Parathyroid adenoma (tissue), 2 donors: ENCODE data around the gene ERMARD.

ENCODE experiments used
- H2AFZ ChIP-seq: fragments of 300-600 bp; sonication (generic); one replicate; pipeline ENCODE4 v1.7.0; 2017; ENCODE audit warnings: antibody characterized with exemption, mild to moderate bottlenecking
- H3K27ac ChIP-seq: fragments of 300-600 bp; sonication (generic); one replicate; pipeline ENCODE4 v1.7.0; 2017
- H3K27me3 ChIP-seq: fragments of 300-600 bp; sonication (generic); one replicate; pipeline ENCODE4 v1.7.0; 2017; ENCODE audit warnings: low read length; ENCODE audit not compliant: control insufficient read depth, insufficient read depth
- H3K36me3 ChIP-seq: fragments of 300-600 bp; sonication (generic); one replicate; pipeline ENCODE4 v1.7.0; 2017; ENCODE audit warnings: low read length; ENCODE audit not compliant: control insufficient read depth, insufficient read depth
- H3K4me1 ChIP-seq: fragments of 300-600 bp; sonication (generic); one replicate; pipeline ENCODE4 v1.7.0; 2017; ENCODE audit warnings: control low read depth
- H3K4me2 ChIP-seq: fragments of 300-600 bp; sonication (generic); one replicate; pipeline ENCODE4 v1.7.0; 2017; ENCODE audit warnings: low read length
- H3K4me3 ChIP-seq: fragments of 300-600 bp; sonication (generic); one replicate; pipeline ENCODE4 v1.7.0; 2017; ENCODE audit warnings: low read depth, low read length
- H3K79me2 ChIP-seq: fragments of 300-600 bp; sonication (generic); one replicate; pipeline ENCODE4 v1.7.0; 2017; ENCODE audit warnings: control low read depth
- H3K9ac ChIP-seq: fragments of 300-600 bp; sonication (generic); one replicate; pipeline ENCODE4 v1.7.0; 2017; ENCODE audit warnings: mild to moderate bottlenecking
- H3K9me3 ChIP-seq: fragments of 300-600 bp; sonication (generic); one replicate; pipeline ENCODE4 v1.7.0; 2017; ENCODE audit warnings: low read length; ENCODE audit not compliant: control insufficient read depth
- CTCF ChIP-seq: fragments of 300-600 bp; sonication (generic); IDR thresholded peaks from one replicate; pipeline ENCODE4 v1.7.0; 2017; ENCODE audit warnings: antibody characterized with exemption, mild to moderate bottlenecking
- donor health status: primary hyperparathyroidism.

Gene ERMARD

GRCh38 chr6:169779896-169780295 is 28.5 kb downstream of the ERMARD start:
- H3K4me2 ChIP-seq = no peak overlapping the region
- H3K27me3 ChIP-seq = no peaks in the 10 kb centered on the region
- H3K4me1 ChIP-seq = no peaks in the 10 kb centered on the region
- TF ChIP-seq CTCF = no peak
- H3K36me3 ChIP-seq = no peaks in the 10 kb centered on the region
- H3K27ac ChIP-seq = no peak overlapping the region
- H3K4me3 ChIP-seq = no peak overlapping the region
- H3K79me2 ChIP-seq = no peaks in the 10 kb centered on the region
- no peaks in the 10 kb centered on the region for H3K9me3 ChIP-seq
- no peak overlapping the region for H3K9ac ChIP-seq
- no peak overlapping the region for H2AFZ ChIP-seq

DNA sequence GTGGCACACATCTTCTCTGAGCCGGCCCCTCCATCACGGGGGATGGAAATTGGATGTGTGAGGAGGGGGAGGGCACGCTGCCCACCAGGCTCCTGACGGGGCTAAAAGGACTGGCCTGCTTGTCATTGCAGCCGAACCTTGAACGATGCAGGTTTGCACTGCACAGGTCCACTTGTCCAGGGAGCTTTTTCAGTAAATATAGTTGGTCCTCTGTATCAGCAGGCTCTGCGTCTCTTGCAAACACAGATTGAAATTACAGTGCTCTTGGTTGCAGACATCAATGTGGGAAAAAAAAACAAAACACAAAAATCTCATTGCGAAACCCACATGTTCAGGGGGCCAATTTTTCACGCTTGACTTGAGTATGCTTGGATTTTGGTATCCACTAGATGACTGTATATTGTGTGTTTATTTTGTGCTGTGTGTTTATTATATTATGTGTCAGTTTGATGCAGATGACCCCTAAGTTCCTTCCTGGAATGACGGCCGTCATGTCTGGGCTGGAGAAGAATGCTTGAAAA is 29.2 kb downstream of the ERMARD start:
- no peak overlapping the region for H3K9ac ChIP-seq
- no peak for TF ChIP-seq CTCF
- no peak overlapping the region for H3K4me2 ChIP-seq
- H2AFZ ChIP-seq = no peak overlapping the region
- H3K4me3 ChIP-seq = no peak overlapping the region
- H3K79me2 ChIP-seq = no peaks in the 10 kb centered on the region
- no peaks in the 10 kb centered on the region for H3K9me3 ChIP-seq
- H3K27ac ChIP-seq = no peak overlapping the region
- no peaks in the 10 kb centered on the region for H3K27me3 ChIP-seq
- H3K36me3 ChIP-seq = no peaks in the 10 kb centered on the region
- no peaks in the 10 kb centered on the region for H3K4me1 ChIP-seq

DNA sequence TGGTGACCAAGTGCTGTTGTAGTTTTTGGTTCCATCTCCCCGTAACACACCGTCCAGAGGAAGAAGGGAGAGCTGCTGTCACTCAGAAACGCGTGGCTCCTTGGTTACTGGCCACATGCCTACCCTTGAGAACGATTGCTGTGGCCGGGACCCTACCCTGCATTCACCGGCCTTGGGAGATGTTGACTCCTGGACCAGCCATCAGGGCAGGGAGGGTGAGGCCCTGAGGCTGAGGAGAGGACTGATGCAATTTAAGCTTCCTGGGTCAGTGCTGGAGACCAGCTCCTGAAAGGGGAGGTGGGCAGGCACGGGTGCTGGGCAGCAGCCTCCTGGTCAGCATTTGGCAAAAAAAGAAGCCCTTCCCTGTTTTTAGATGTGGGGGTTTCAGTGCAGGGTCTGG is 31.5 kb downstream of the ERMARD start:
- Histone ChIP-seq H3K79me2 (no peaks in the 10 kb centered on the region), H3K27ac (no peak overlapping the region), H3K4me3 (no peak overlapping the region), H3K4me2 (no peak overlapping the region), H3K36me3 (no peaks in the 10 kb centered on the region), H3K27me3 (no peaks in the 10 kb centered on the region), H3K9me3 (no peaks in the 10 kb centered on the region), H3K9ac (no peak overlapping the region), H3K4me1 (no peaks in the 10 kb centered on the region), H2AFZ (no peak overlapping the region)
- no peak for TF ChIP-seq CTCF

- H2AFZ ChIP-seq = no peak overlapping the region
- no peaks in the 10 kb centered on the region for H3K4me1 ChIP-seq
- H3K4me3 ChIP-seq = no peak overlapping the region
- no peak for TF ChIP-seq CTCF
- no peaks in the 10 kb centered on the region for H3K36me3 ChIP-seq
- no peaks in the 10 kb centered on the region for H3K27me3 ChIP-seq
- no peaks in the 10 kb centered on the region for H3K79me2 ChIP-seq
- no peak overlapping the region for H3K9ac ChIP-seq
- no peak overlapping the region for H3K4me2 ChIP-seq
- H3K27ac ChIP-seq = no peak overlapping the region
- no peaks in the 10 kb centered on the region for H3K9me3 ChIP-seq
Observed at GRCh38 chr6:169783401-169783800, 32.0 kb downstream of the ERMARD start.
